ENCODE results near the gene JAG2.

- no peak for TF ChIP-seq CTCF (IDR thresholded peaks at IDR 0.05)
- TF ChIP-seq POLR2A (IDR thresholded peaks at IDR 0.05) = no peak
Measured at GRCh38 chr14:105185973-105186372, 17.4 kb upstream of the JAG2 start.

Measured in suprapubic skin (tissue), 3 donors.